Lower lobe of right lung (tissue), 2 donors: ENCODE results near the gene FLRT2. TPM values are rescaled to one million over a fixed set of nuclear protein-coding genes. Genes with fewer than 3 reads are reported as not detected.

Experiments used
- ATAC-seq, 2 donors: fragments of 200-7000 bp; cut with Tn5 transposase; one replicate each; pipeline ENCODE4 v1.9.1; 2020 to 2022; ENCODE audit warnings: mild to moderate bottlenecking in 2 of 2, moderate library complexity in 2 of 2
- DNase-seq: peaks from one replicate; pipeline ENCODE4 v3.0.0-alpha.2; 2020
- H3K27ac ChIP-seq: fragments of 200-600 bp; one replicate; pipeline ENCODE4 v1.8.0; 2022
- H3K27me3 ChIP-seq: fragments of 200-600 bp; one replicate; pipeline ENCODE4 v1.8.0; 2022; ENCODE audit warnings: low read depth
- H3K36me3 ChIP-seq: fragments of 200-600 bp; one replicate; pipeline ENCODE4 v1.8.0; 2022; ENCODE audit warnings: mild to moderate bottlenecking
- H3K4me1 ChIP-seq: fragments of 200-600 bp; one replicate; pipeline ENCODE4 v1.8.0; 2022
- H3K4me3 ChIP-seq: fragments of 200-600 bp; one replicate; pipeline ENCODE4 v1.8.0; 2022; ENCODE audit warnings: mild to moderate bottlenecking
- H3K9me3 ChIP-seq: fragments of 200-600 bp; one replicate; pipeline ENCODE4 v1.8.0; 2022
- CTCF ChIP-seq: fragments of 200-600 bp; IDR thresholded peaks from one replicate; pipeline ENCODE4 v1.8.0; 2022; ENCODE audit warnings: antibody characterized with exemption, mild to moderate bottlenecking
- intact Hi-C: fragments of 100-400 bp; cut with DNase I; formaldehyde crosslinking; loops from one replicate; pipeline ENCODE4 v1.11.0; 2022
- total RNA-seq: library from RNA; stranded (reverse); fragmentation: NEBNext Ultra II Directional; extraction: Animal tissue kit (Norgen Biotek cat#: 25700); gene quantifications from one replicate; pipeline ENCODE4 v1.2.1, GENCODE V29; 2021
- donor health status: DM: no; HTN: yes; CAD: no; lungs with severe emphysema.

The FLRT2 gene
- total RNA-seq, 1 donor from 2014 or later, result 14.3 TPM

GRCh38 chr14:85594217-85594616 lies 64.3 kb downstream of the FLRT2 start:
- Histone ChIP-seq H3K4me1 (no peaks in the 10 kb centered on the region), H3K9me3 (no peaks in the 10 kb centered on the region), H3K4me3 (no peak overlapping the region), H3K27me3 (no peaks in the 10 kb centered on the region), H3K27ac (no peak overlapping the region), H3K36me3 (no peaks in the 10 kb centered on the region)
- no peak for DNase-seq
- no peak for ATAC-seq
- intact Hi-C loops, result no loop called here
- TF ChIP-seq CTCF, result no peak

- no peak for TF ChIP-seq CTCF
- no peak overlapping the region for H3K27ac ChIP-seq
- intact Hi-C loops, result no loop called here
- H3K27me3 ChIP-seq, result no peaks in the 10 kb centered on the region
- DNase-seq, result no peak
- H3K9me3 ChIP-seq, result no peaks in the 10 kb centered on the region
- H3K4me3 ChIP-seq, result no peak overlapping the region
- H3K4me1 ChIP-seq, result no peaks in the 10 kb centered on the region
- H3K36me3 ChIP-seq, result no peaks in the 10 kb centered on the region
- ATAC-seq, result no peak
Measured at GRCh38 chr14:85595981-85596380, 66.0 kb downstream of the FLRT2 start.

- Histone ChIP-seq H3K9me3 (no peaks in the 10 kb centered on the region), H3K27ac (no peak overlapping the region), H3K4me1 (no peaks in the 10 kb centered on the region), H3K27me3 (no peaks in the 10 kb centered on the region), H3K36me3 (no peaks in the 10 kb centered on the region), H3K4me3 (no peak overlapping the region)
- ATAC-seq, result no peak
- DNase-seq, result no peak
- TF ChIP-seq CTCF, result no peak
- intact Hi-C loops, result no loop called here
Measured at GRCh38 chr14:85596562-85596961, 66.6 kb downstream of the FLRT2 start.

GRCh38 chr14:85597701-85598100 lies 67.8 kb downstream of the FLRT2 start:
- Histone ChIP-seq H3K4me3 (no peak overlapping the region), H3K27ac (no peak overlapping the region), H3K27me3 (no peaks in the 10 kb centered on the region), H3K9me3 (no peaks in the 10 kb centered on the region), H3K36me3 (no peaks in the 10 kb centered on the region), H3K4me1 (no peaks in the 10 kb centered on the region)
- DNase-seq (no peak), ATAC-seq (no peak)
- intact Hi-C loops, result no loop called here
- no peak for TF ChIP-seq CTCF

- ATAC-seq (peak; percentile 67 to 82), DNase-seq (no peak)
Measured at GRCh38 chr14:85599939-85600338, 70.0 kb downstream of the FLRT2 start.

More at GRCh38 chr14:85599939-85600338, 70.0 kb downstream of the FLRT2 start:
- TF ChIP-seq CTCF, result no peak
- H3K4me1 ChIP-seq, result no peaks in the 10 kb centered on the region
- no peaks in the 10 kb centered on the region for H3K36me3 ChIP-seq
- H3K9me3 ChIP-seq, result no peaks in the 10 kb centered on the region
- H3K27me3 ChIP-seq, result no peaks in the 10 kb centered on the region
- H3K27ac ChIP-seq, result no peak overlapping the region
- intact Hi-C loops, result no loop called here
- H3K4me3 ChIP-seq, result no peak overlapping the region
